K562 (cell line): Measurements from ENCODE around the gene PLXDC1. TPM values are rescaled to one million over a fixed set of nuclear protein-coding genes. Genes with fewer than 3 reads are reported as not detected.

Source experiments
- MEF2D ChIP-seq: conservative IDR thresholded peaks from 2 replicates; pipeline ENCODE4 v1.6.1; 2016; ENCODE audit warnings: low read depth, missing genetic modification characterization, missing compliant biosample characterization
- ZNF224 ChIP-seq: sonication (generic); formaldehyde crosslinking; IDR thresholded peaks from 2 replicates; pipeline ENCODE4 v1.8.0; 2022; ENCODE audit warnings: mild to moderate bottlenecking, missing genetic modification reagents
- ZNF830 ChIP-seq: fragments of 250-450 bp; sonication (Bioruptor Pico); IDR thresholded peaks from 2 replicates; pipeline ENCODE4 v1.5.0; 2021; ENCODE audit warnings: mild to moderate bottlenecking
- polyA plus RNA-seq, 8 experiments: library from polyadenylated mRNA; depleted of rRNA in 4 of 8; stranded (reverse) in 5 of 8; unstranded in 3 of 8; fragments of >200 nt; fragmentation: Nextera tagmentation in 2 of 8; fragmentation: Illumina TruSeq in 1 of 8; extraction: Ambion mirVana in 2 of 8; extraction: Trizol in 1 of 8; gene quantifications; 2 replicates each; pipeline versions ENCODE4 v1.2.1 to v1.2.3, GENCODE V29; 2011 to 2014; ENCODE audit warnings: inconsistent platforms in 1 of 8, missing spikeins in 1 of 8
- total RNA-seq, 7 experiments: library from RNA; depleted of rRNA in 6 of 7; stranded (reverse); fragments of >200 nt in 6 of 7; fragmentation: Illumina TruSeq in 2 of 7; extraction: Trizol in 2 of 7; gene quantifications; 2 replicates each; pipeline versions ENCODE4 v1.2.1 to v1.2.3, GENCODE V29; 2011 to 2021; ENCODE audit warnings: low replicate concordance in 1 of 7
- TF ChIP-seq, protein P1 (sequence below): fragments of 250-450 bp; sonication (Bioruptor Pico); IDR thresholded peaks from 2 replicates; pipeline ENCODE4 v1.5.0; 2021; ENCODE audit warnings: mild to moderate bottlenecking, borderline replicate concordance
- TF ChIP-seq, protein P2 (sequence below): fragments of 450-650 bp; IDR thresholded peaks from 2 replicates; pipeline ENCODE4 v1.6.1; 2016; ENCODE audit warnings: mild to moderate bottlenecking

PLXDC1 gene
- total and polyA plus RNA-seq, 9 of the 15 experiments (the other 6 are each of a cell fraction or from before 2014, with no cell fraction given), result not detected

- TF ChIP-seq, protein P1, sequence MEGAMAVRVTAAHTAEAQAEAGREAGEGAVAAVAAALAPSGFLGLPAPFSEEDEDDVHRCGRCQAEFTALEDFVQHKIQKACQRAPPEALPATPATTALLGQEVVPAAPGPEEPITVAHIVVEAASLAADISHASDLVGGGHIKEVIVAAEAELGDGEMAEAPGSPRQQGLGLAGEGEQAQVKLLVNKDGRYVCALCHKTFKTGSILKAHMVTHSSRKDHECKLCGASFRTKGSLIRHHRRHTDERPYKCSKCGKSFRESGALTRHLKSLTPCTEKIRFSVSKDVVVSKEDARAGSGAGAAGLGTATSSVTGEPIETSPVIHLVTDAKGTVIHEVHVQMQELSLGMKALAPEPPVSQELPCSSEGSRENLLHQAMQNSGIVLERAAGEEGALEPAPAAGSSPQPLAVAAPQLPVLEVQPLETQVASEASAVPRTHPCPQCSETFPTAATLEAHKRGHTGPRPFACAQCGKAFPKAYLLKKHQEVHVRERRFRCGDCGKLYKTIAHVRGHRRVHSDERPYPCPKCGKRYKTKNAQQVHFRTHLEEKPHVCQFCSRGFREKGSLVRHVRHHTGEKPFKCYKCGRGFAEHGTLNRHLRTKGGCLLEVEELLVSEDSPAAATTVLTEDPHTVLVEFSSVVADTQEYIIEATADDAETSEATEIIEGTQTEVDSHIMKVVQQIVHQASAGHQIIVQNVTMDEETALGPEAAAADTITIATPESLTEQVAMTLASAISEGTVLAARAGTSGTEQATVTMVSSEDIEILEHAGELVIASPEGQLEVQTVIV (CRISPR knock-in tag), result no peak
- TF ChIP-seq, protein P2, sequence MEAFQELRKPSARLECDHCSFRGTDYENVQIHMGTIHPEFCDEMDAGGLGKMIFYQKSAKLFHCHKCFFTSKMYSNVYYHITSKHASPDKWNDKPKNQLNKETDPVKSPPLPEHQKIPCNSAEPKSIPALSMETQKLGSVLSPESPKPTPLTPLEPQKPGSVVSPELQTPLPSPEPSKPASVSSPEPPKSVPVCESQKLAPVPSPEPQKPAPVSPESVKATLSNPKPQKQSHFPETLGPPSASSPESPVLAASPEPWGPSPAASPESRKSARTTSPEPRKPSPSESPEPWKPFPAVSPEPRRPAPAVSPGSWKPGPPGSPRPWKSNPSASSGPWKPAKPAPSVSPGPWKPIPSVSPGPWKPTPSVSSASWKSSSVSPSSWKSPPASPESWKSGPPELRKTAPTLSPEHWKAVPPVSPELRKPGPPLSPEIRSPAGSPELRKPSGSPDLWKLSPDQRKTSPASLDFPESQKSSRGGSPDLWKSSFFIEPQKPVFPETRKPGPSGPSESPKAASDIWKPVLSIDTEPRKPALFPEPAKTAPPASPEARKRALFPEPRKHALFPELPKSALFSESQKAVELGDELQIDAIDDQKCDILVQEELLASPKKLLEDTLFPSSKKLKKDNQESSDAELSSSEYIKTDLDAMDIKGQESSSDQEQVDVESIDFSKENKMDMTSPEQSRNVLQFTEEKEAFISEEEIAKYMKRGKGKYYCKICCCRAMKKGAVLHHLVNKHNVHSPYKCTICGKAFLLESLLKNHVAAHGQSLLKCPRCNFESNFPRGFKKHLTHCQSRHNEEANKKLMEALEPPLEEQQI, result no peak
- TF ChIP-seq MEF2D (tag), result no peak
- TF ChIP-seq ZNF224 (CRISPR knock-in tag), result no peak
- no peak for TF ChIP-seq ZNF830 (CRISPR knock-in tag)
Measured at GRCh38 chr17:39191750-39192510, 40.5 kb upstream of the PLXDC1 start (continued).
